WTC11 (cell line): ENCODE measurements around the gene VKORC1.

ENCODE experiments used
- TCF7 ChIP-seq: sonication (generic); formaldehyde crosslinking; IDR thresholded peaks from 2 replicates; pipeline ENCODE4 v1.8.0; 2022; ENCODE audit warnings: mild to moderate bottlenecking, low read depth, missing genetic modification reagents, moderate library complexity
- ZBTB21 ChIP-seq: sonication (generic); formaldehyde crosslinking; IDR thresholded peaks from 2 replicates; pipeline ENCODE4 v1.8.1; 2023; ENCODE audit warnings: mild to moderate bottlenecking, missing genetic modification reagents, borderline replicate concordance

- no peak for TF ChIP-seq TCF7
- no peak for TF ChIP-seq ZBTB21
Observed at GRCh38 chr16:31118223-31119155, 23.9 kb upstream of the VKORC1 start.
